ENCODE data around the gene AKAP17A. TPM values are rescaled to one million over a fixed set of nuclear protein-coding genes. Genes with fewer than 3 reads are reported as not detected.

Gene AKAP17A
- total and polyA plus RNA-seq, 9 of the 15 experiments (the other 6 are each of a cell fraction or from before 2014, with no cell fraction given) = 1.2 to 29.5 (median 8.2) TPM

DNA sequence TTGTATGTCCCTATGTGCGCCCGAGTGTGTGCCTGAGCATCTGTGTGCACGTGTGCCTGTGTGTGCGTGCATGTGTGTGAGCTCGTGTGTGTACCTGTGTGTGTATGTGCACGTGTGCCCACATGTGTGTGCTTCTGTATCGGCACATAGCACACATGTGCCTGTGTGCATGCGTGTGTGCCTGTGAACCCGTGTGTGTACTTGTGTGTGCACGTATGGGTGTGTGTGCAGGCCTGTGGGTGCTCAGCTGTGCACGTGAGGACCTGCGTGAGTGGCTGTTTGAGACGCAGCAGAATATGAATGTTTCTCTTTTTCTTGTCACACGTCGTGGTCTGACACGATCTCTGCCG, 4.3 kb downstream of the AKAP17A start:
- H4K20me1 ChIP-seq (replicated peaks; ENCODE audit: control insufficient read depth, insufficient read depth, low read length) = peaks cover 15% of the 10 kb centered on the region
- H3K36me3 ChIP-seq (ENCODE audit: control insufficient read depth, insufficient read depth, low read length) = peaks cover 72% of the 10 kb centered on the region; the same call in 2 of the 3 replicates
- FAIRE-seq = no peak

More for the DNA sequence above, 4.3 kb downstream of the AKAP17A start:
- no peak for DNase-seq (ENCODE audit: extremely low read depth in 1 of 4, low spot score in 3 of 4)
- TF ChIP-seq NFYB (IDR thresholded peaks at IDR 0.05; ENCODE audit: extremely low read depth, insufficient read length) (no peak), SRSF7 (optimal IDR thresholded peaks at IDR 0.05; ENCODE audit: low read depth, low read length) (no peak), STAT5A (IDR thresholded peaks at IDR 0.05; ENCODE audit: borderline replicate concordance, low read length) (peak; percentile 29; the same call in 1 of the 2 replicates), ZSCAN32 (CRISPR knock-in tag; IDR thresholded peaks at IDR 0.05) (no peak), RBFOX2 (IDR thresholded peaks at IDR 0.05; ENCODE audit: low read depth, low read length) (0 out of 2 replicates have a peak, but pooled peaks have one; percentile 19), TARDBP (IDR thresholded peaks at IDR 0.05) (peak; percentile 68; the same call in 1 of the 2 replicates)
- TF ChIP-seq, protein P1, sequence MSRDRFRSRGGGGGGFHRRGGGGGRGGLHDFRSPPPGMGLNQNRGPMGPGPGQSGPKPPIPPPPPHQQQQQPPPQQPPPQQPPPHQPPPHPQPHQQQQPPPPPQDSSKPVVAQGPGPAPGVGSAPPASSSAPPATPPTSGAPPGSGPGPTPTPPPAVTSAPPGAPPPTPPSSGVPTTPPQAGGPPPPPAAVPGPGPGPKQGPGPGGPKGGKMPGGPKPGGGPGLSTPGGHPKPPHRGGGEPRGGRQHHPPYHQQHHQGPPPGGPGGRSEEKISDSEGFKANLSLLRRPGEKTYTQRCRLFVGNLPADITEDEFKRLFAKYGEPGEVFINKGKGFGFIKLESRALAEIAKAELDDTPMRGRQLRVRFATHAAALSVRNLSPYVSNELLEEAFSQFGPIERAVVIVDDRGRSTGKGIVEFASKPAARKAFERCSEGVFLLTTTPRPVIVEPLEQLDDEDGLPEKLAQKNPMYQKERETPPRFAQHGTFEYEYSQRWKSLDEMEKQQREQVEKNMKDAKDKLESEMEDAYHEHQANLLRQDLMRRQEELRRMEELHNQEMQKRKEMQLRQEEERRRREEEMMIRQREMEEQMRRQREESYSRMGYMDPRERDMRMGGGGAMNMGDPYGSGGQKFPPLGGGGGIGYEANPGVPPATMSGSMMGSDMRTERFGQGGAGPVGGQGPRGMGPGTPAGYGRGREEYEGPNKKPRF (IDR thresholded peaks at IDR 0.05; ENCODE audit: low read depth, low read length) = no peak
- no peaks in the 10 kb centered on the region for H3K27me3 ChIP-seq (ENCODE audit: control insufficient read depth in 2 of 2, insufficient read depth in 2 of 2, low read length in 2 of 2)
- H3K27ac ChIP-seq (ENCODE audit: extremely low read depth, low read depth, low read length) = no peak overlapping the region
- peaks cover 40% of the 10 kb centered on the region for H3K79me2 ChIP-seq (ENCODE audit: control insufficient read depth, insufficient read depth, low read length)
- BruUV-seq (replicated peaks) = no TSS peak
- ATAC-seq = no peak
- H3K4me2 ChIP-seq (ENCODE audit: insufficient read depth, low read length) = no peak overlapping the region
- H3K4me3 ChIP-seq = no peak overlapping the region
- intact Hi-C loops (cut with micrococcal nuclease) (no loop called here), in situ Hi-C loops (cut with MboI) (no loop called here)
- no peaks in the 10 kb centered on the region for H3K9me3 ChIP-seq (replicated peaks; ENCODE audit: control insufficient read depth, insufficient read depth, low read depth, low read length)
- H2AFZ ChIP-seq (ENCODE audit: low read depth, low read length) = no peak overlapping the region
- no peaks in the 10 kb centered on the region for H3K9me1 ChIP-seq (ENCODE audit: control insufficient read depth, insufficient read depth, low read length)
- peaks cover 0 to 35% of the 10 kb centered on the region in 2 experiments; a peak in 2 of 5 replicates for H3K4me1 ChIP-seq (replicated peaks in 1 of 2; ENCODE audit: control insufficient read depth in 2 of 2, insufficient read depth in 2 of 2, low read length in 2 of 2)
- POLR2A ChIA-PET = no interaction called here
- 97% methylated on average over 9 of the region's 17 CpGs for WGBS (ENCODE audit: insufficient coverage, low coverage, missing lambda C conversion rate)
- CTCF ChIA-PET (ENCODE audit: low intra/inter-chr PET ratio) = no interaction called here
- no peak overlapping the region; a peak in 1 of 4 replicates for H3K9ac ChIP-seq (ENCODE audit: insufficient read depth in 1 of 2, low read depth in 2 of 2, low read length in 2 of 2)
